SH-SY5Y (cell line): ENCODE data around the gene SPATA21.

Source experiments
- GATA2 ChIP-seq: IDR thresholded peaks from 2 replicates; pipeline ENCODE4 v1.6.1; 2011; ENCODE audit warnings: mild to moderate bottlenecking, low read depth, low read length
- GATA3 ChIP-seq: IDR thresholded peaks from 2 replicates; pipeline ENCODE4 v1.6.1; 2011; ENCODE audit warnings: low read depth, mild to moderate bottlenecking, low read length, moderate library complexity

- TF ChIP-seq GATA2 (no peak), GATA3 (no peak)
Observed at GRCh38 chr1:16445052-16445451, 7.8 kb upstream of the SPATA21 start.
